MM.1S (cell line): ENCODE measurements around the gene HTRA2.

Experiments
- EZH2 ChIP-seq: fragments of 300-600 bp; sonication (generic); optimal IDR thresholded peaks from 2 replicates; pipeline ENCODE3; 2017; ENCODE audit warnings: low read depth, mild to moderate bottlenecking, antibody characterized with exemption, low read length, mixed read lengths
- TF ChIP-seq, protein P1 (sequence below): fragments of 300-600 bp; sonication (generic); IDR thresholded peaks from 2 replicates; pipeline ENCODE4 v1.5.1; 2016; ENCODE audit warnings: antibody characterized with exemption, low read length, mixed read lengths

DNA sequence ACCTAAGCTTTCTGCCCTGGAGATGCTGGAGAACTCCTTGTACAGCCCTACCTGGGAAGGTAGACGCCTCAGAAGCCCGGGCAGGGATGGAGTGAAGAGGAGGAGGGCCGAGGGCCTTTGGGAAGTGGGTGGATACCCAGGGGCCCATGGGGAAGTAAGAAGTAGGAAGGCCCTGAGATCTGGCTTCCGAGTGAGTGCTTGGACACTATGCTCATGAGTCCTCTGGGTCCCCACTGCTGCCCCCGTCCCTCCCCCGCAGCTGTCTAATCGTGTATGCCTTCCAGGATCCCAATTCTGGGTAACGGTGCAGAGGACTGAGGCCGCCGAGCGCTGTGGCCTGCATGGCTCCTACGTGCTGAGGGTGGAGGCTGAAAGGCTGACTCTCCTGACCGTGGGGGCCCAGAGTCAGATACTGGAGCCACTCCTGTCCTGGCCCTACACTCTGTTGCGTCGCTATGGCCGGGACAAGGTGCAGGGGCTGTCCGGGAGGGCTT is 25.9 kb downstream of the HTRA2 start:
- TF ChIP-seq EZH2, result no peak
- TF ChIP-seq, protein P1, sequence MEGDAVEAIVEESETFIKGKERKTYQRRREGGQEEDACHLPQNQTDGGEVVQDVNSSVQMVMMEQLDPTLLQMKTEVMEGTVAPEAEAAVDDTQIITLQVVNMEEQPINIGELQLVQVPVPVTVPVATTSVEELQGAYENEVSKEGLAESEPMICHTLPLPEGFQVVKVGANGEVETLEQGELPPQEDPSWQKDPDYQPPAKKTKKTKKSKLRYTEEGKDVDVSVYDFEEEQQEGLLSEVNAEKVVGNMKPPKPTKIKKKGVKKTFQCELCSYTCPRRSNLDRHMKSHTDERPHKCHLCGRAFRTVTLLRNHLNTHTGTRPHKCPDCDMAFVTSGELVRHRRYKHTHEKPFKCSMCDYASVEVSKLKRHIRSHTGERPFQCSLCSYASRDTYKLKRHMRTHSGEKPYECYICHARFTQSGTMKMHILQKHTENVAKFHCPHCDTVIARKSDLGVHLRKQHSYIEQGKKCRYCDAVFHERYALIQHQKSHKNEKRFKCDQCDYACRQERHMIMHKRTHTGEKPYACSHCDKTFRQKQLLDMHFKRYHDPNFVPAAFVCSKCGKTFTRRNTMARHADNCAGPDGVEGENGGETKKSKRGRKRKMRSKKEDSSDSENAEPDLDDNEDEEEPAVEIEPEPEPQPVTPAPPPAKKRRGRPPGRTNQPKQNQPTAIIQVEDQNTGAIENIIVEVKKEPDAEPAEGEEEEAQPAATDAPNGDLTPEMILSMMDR, result no peak
